ENCODE measurements around the gene CLASRP.

GRCh38 chr19:45025264-45025663, 13.6 kb upstream of the CLASRP start:
- no peak for TF ChIP-seq POLR2A (IDR thresholded peaks at IDR 0.05)
- no peak for TF ChIP-seq CTCF (IDR thresholded peaks at IDR 0.05 in 4 of 5, conservative IDR thresholded peaks at IDR 0.05 in 1 of 5)

Measured in gastrocnemius medialis (tissue), 4 donors.